GM18951 (cell line): Measurements from ENCODE around the gene MAP7.

Source experiments
- POLR2A ChIP-seq: IDR thresholded peaks from 4 replicates; pipeline ENCODE4 v1.6.1; 2011; ENCODE audit warnings: mild to moderate bottlenecking; ENCODE audit not compliant: insufficient read length, insufficient read depth; ENCODE audit errors: extremely low read depth
- in situ Hi-C: fragments of 300-500 bp; cut with MboI; formaldehyde crosslinking; loops from one replicate; pipeline ENCODE4 v1.12.0; 2022; ENCODE audit warnings: low sequenced_read_pairs, mixed read lengths, inconsistent platforms; ENCODE audit not compliant: unreplicated experiment

MAP7 gene

DNA sequence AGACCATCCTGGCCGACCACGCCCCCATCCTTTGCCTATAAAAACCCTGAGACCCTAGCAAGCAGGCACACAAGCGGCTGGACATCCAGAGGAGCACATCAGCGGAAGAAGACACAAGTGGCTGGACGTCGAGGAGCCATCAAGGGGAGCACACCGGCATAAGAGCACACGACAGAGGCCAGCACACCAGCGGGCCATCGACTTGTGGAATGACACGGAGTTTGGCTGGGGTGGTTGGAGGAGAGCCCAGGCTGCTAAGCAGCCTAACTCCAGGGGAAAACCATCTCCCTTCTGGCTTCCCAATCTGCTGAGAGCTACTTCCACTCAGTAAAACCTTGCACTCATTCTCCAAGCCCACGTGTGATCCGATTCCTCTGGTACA is 215.8 kb downstream of the MAP7 start:
- no peak for TF ChIP-seq POLR2A
- in situ Hi-C loops = no loop called here

DNA sequence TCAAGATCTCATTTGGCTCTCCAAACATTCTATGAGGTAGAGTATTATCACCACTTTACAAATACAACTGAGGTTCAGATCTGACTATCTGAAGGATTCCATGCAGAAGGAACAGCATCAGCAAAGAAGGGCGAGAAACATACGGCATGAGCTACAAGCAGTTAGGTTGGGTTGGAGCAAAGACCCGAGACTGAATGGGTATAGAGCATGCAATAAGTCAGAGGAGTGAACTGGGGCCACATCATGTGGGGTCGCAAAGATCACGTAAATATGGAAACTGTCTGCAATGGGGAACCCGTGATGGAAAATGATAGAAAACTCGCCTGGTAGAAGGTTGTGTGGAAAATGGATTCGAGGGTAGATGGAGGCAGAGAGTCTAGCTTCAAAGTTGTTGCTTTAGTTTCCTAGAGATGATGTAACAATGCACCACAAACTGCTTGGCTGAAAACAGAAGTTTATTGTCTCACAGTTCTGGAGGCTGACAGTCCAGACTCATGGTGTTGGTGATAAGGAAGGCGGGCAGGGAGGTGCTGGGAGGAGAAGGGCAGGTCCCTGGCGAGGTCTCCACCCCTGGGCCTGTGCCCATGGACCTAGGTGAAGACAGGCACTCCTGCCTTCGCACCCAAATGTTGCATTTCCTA is 216.3 kb downstream of the MAP7 start:
- in situ Hi-C loops = no loop called here

DNA sequence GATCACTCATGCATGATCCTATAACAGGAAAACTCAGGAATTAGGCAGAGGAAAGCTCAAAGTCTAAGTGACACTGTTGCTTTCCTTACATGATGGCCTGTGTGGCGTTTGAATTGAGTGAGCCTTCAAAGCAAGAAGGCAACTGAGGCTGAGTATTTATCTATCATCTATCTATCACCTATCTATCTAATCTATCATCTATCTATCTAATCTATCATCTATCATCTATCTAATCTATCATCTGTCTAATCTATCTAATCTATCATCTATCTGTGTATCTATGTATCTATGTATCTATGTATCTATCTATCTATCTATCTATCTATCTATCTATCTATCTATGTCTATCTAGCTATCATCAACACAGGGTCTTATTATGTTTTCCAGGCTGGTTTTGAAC is 218.8 kb downstream of the MAP7 start:
- in situ Hi-C loops = no loop called here
- no peak for TF ChIP-seq POLR2A

More for the DNA sequence above, 216.3 kb downstream of the MAP7 start:
- no peak for TF ChIP-seq POLR2A

DNA sequence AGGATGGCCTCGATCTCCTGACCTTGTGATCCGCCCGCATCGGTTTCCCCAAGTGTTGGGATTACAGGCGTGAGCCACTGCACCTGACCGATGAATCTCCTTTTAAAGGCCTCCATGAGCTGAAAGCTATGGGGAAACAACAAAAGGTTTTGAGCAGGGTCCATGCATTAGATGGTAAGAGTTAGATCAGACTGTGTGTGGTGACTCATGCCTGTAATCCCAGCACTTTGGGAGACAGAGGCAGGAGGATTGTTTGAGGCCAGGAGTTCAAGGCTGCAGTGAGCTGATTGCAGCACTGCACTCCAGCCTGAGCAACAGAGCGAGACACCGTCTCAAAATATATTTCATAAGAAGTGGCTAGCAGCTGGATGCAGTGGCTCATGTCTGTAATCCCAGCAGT is 219.6 kb downstream of the MAP7 start:
- no peak for TF ChIP-seq POLR2A
- in situ Hi-C loops = no loop called here

DNA sequence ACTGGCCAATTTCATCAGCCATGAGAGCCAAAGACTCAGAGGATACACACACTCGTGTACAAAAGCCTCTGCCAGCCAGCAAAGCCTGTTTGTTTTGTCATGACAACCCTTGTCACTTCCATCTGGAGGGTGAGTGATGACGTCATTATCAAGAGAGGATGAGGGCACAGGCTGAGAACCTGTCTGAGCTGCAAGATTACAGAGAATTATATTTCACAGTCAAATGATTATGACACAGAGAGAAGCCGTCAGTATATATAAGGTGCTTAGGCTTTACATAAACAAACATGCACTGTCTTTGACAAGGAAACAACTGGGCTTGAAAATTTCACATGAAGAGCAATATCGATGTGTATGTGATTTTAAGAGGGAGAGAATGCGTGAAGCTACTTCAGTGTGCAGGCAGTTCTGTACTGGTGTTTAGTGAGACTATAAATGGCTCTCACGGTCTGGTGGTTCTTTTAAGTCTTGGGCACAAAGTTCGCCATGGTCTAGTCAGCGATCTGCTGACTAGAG is 224.1 kb downstream of the MAP7 start:
- TF ChIP-seq POLR2A = no peak
- in situ Hi-C loops = no loop called here

DNA sequence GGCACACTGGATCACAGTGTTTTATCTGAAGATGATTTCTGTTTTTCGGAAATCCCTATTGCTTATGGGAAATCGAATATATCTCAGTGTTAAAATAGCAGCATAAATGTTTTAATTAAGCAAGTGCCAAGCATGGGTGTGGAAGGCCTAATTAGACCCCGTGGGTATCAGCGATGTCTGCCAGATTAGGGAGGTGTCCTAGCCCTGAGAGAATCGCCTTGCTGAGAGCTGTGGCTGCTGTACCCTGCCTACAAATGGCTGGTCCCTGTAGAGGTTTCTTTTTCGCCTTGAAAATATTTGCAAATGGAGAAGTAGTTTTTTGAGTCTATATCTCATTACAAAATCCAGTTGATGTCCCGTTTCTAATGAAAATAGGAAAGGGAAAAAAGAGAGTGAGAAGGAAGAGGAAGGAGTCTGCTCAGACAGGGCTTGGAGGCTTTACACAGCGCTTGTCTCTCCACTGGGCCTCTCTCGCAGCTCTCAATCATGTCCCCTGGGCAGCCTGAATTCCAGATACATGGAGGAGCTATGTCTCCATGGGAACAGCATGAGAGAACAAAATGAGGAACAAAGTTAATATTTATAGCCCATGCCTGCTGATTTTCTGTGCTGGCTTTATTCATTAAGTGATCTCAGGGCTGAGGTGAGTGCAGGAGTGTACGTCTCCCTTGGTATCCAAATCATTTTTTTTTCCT is 225.4 kb downstream of the MAP7 start:
- no peak for TF ChIP-seq POLR2A
- in situ Hi-C loops = no loop called here

DNA sequence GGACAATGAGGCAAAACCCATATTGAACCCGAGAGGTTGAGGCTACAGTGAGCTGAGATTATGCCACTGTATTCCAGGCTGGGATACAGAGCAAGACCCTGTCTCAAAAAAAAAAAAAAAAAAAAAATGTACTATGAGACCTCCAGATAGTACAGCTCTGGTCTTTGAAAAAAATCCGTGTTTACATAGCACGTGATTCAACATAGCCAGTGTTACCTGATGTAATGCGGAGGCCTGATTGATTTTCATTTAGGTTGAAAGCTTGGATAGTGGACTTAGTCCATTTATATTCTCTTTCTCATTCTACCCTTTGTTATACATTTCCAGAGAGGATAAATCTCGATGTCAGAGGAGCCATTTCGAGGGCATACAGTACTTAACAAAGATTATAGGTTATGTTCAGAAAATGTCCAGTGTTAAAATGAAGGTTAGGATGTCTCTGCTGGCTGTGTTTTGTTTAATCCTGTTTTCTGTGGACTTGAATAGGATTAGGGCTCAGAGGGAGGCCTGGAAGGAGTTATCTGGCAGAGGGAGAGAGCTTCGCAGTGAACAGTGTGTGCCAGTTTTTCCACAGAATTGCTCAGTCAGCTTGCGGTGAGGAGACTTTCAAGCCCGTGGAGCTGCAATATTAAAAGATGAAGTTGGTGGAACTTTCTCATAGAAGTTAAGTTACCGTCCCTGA is 226.7 kb downstream of the MAP7 start:
- no peak for TF ChIP-seq POLR2A
- in situ Hi-C loops = no loop called here

DNA sequence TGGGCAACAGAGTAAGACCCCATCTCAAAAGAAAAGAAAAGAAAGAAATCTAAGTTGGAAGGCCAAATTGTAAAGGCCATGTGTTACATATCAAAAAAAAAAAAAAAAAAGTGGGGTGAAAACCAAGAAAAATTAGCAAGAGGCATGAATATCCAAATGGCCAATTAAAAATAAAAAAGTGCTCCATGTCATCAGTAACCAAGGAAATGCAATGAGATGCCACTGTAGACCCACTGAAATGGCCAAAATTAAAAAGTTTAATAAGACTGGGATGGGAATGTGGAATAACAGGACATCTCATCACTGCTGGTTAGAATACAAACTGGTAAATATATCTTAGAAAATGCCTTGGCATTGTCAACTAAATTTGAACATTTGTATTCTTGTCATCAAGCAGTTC is 230.5 kb downstream of the MAP7 start:
- no peak for TF ChIP-seq POLR2A
- in situ Hi-C loops = no loop called here

DNA sequence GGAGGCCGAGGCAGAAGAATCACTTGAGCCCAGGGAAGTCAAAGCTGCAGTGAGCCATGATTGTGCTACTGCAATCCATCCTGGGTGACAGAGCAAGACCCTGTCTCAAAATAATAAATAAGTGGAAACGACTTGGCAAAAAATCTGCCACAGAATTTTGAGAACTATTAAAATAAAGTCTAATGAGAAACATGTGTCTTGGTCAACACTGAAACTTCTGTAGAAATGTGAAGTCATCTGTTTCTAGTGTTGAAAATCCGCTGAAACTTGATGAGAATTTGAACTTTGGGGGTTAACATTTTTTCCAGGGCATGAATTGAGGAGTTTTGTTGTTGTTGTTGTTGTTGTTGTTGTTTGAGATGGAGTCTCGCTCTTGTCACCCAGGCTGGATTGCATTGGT is 231.5 kb downstream of the MAP7 start:
- no peak for TF ChIP-seq POLR2A
- in situ Hi-C loops = no loop called here

DNA sequence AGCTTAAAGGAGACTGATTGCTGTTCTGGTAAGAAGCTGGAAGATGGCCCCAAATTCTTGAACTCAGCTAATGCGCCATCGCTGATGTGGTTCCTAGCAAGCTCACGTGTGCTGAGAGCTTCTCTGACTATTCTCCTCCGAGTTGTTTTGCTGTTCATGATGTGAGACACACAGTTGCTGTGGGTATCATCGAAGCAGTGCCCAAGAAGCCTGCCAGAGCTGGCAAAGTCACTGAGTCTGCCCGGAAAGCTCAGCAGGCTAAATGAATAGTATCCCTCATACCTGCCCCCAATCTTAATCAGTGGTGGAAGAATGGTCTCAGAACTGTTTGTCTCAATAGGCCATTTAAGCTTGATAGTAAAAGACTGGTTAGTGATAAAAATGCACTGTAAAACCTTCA is 232.3 kb downstream of the MAP7 start:
- no peak for TF ChIP-seq POLR2A
- in situ Hi-C loops = no loop called here

DNA sequence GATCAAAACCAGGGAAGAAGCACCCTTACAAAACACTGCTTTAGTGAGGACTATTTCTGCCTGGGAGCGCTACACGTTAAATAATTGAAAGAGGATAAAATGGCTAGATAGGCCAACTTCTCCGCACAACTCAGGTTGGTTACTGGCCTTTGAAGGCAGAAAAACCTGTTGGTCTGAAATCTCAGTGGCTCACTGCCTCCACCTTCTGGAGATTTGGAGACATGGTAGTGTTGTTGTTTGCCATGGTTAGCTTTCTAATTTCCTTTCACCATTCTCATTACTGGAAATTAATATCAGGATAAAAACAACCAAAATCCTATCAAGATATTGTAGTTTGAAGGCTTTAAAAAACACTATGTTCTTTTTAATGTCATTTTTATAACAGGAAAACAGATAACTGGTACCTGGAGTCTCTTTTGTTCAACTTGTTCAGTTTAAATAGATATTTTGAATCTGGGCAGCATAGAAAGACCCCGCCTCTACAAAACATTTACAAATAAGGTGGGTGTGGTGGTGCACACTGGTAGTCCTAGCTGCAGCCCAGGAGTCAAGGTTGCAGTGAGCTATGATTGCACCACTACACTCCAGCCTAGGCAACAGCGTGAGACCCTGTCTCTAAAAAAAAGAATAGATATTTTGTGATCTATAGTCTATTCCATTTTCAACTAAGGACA is 233.1 kb downstream of the MAP7 start:
- in situ Hi-C loops = no loop called here

DNA sequence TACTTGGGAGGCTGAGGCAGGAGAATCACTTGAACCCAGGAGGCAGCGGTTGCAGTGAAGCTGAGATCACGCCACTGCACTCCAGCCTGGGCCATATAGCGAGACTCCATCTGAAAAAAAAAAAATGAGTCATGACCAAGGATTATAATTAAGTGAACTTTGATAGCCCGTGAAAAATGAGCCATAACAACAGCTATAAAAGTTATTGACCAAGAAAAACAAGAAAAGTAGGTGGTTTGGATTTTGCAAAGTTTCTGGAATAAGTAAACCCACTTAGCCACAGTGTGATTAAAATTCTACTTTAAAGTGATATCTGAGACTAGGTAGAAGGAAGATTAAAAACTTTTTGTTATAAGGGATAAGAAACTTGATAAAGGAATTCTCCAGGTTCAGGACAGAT is 234.6 kb downstream of the MAP7 start:
- TF ChIP-seq POLR2A = no peak
- in situ Hi-C loops = no loop called here

More for the DNA sequence above, 233.1 kb downstream of the MAP7 start:
- no peak for TF ChIP-seq POLR2A

DNA sequence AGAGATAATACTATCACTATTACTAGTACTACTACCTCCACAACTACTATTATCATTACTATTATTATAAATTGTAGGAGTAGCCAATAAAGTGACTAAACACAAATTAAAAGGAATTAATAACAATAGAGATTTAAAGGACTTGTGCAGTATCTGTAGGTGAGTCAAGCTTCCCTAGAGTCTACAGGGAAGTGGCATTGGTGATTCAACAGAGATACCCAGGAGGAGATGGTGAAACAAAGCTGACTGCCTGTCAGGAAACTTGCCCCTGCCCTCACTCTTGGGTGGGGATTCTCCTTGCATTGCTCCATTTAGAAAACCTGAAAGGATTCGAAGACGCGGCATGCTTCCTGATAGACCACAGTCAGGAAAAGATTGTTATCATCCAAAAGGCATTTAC is 237.2 kb downstream of the MAP7 start:
- TF ChIP-seq POLR2A = no peak
- in situ Hi-C loops = no loop called here

DNA sequence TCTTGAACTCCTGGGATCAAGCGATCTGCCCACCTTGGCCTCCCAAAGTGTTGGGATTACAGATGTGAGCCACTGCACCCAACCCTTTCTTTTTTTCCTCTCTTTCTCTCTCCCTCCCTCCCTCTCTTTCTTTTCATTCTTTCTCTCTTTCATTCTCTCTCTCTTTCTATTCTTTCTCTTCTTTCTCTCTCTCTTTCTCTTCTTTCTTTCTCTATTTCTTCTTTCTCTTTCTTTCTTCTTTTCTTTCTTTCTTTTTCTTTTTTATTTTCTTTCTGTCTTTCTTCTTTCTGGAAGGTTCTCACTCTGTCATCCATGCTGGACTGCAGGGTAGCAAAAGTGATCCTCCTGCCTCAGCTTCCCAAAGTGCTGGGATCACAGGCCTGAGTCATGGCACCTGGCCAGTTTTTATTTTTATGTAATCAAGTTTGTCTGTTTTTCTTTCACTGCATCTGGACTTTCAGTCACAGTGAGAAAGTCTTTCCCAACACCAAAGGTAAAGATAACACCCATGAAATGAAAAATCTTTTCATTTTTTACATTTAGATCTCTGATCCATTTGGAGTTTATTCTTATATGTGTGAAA is 240.4 kb downstream of the MAP7 start:
- in situ Hi-C loops = no loop called here
- no peak for TF ChIP-seq POLR2A
